Fibroblast of lung (primary cell): ENCODE data around the gene SDHAF1. TPM values are rescaled to one million over a fixed set of nuclear protein-coding genes. Genes with fewer than 3 reads are reported as not detected.

Source experiments
- DNase-seq, 2 donors: peaks; one replicate each; pipeline versions ENCODE4 v3.0.0 to v3.0.0-alpha.2; 2010; ENCODE audit warnings: low read depth in 2 of 2
- H2AFZ ChIP-seq: 2 replicates; pipeline ENCODE4 v1.5.1; 2012; ENCODE audit warnings: low read length, control low read depth, inconsistent platforms
- H3K27ac ChIP-seq: 2 replicates; pipeline ENCODE4 v1.5.1; 2011; ENCODE audit warnings: low read length, control low read depth; ENCODE audit not compliant: insufficient read depth
- H3K27me3 ChIP-seq: 2 replicates; pipeline ENCODE4 v1.5.1; 2011; ENCODE audit warnings: mild to moderate bottlenecking, low read length; ENCODE audit not compliant: control insufficient read depth, insufficient read depth
- H3K36me3 ChIP-seq: 2 replicates; pipeline ENCODE4 v1.5.1; 2011; ENCODE audit warnings: low read length; ENCODE audit not compliant: control insufficient read depth, insufficient read depth
- H3K4me1 ChIP-seq: 2 replicates; pipeline ENCODE4 v1.5.1; 2011; ENCODE audit warnings: low read length; ENCODE audit not compliant: control insufficient read depth, insufficient read depth; ENCODE audit errors: extremely low read depth
- H3K4me2 ChIP-seq: 2 replicates; pipeline ENCODE4 v1.5.1; 2011; ENCODE audit warnings: low read length, control low read depth; ENCODE audit not compliant: insufficient read depth; ENCODE audit errors: extremely low read depth
- H3K4me3 ChIP-seq, 4 experiments: fragments of 200-600 bp in 1 of 4; sonication (generic) in 1 of 4; replicated peaks in 1 of 4; 2 replicates each; pipeline ENCODE4 v1.5.1; 2011 to 2016; ENCODE audit warnings: low read length in 4 of 4, low read depth in 3 of 4, mild to moderate bottlenecking in 3 of 4, control low read depth in 2 of 4, inconsistent platforms in 1 of 4, mixed read lengths in 1 of 4; ENCODE audit not compliant: insufficient read depth in 1 of 4; ENCODE audit errors: control extremely low read depth in 1 of 4
- H3K79me2 ChIP-seq: 2 replicates; pipeline ENCODE4 v1.5.1; 2012; ENCODE audit warnings: mild to moderate bottlenecking, low read length, inconsistent platforms; ENCODE audit not compliant: control insufficient read depth, insufficient read depth
- H3K9ac ChIP-seq: 2 replicates; pipeline ENCODE4 v1.5.1; 2011; ENCODE audit warnings: mild to moderate bottlenecking, low read length, control low read depth; ENCODE audit not compliant: insufficient read depth
- H3K9me3 ChIP-seq: 2 replicates; pipeline ENCODE4 v1.5.1; 2012; ENCODE audit warnings: low read depth, low read length; ENCODE audit not compliant: control insufficient read depth, insufficient read depth
- H4K20me1 ChIP-seq: 2 replicates; pipeline ENCODE4 v1.5.1; 2011; ENCODE audit warnings: low read length; ENCODE audit not compliant: control insufficient read depth, insufficient read depth; ENCODE audit errors: extremely low read depth
- EZH2 ChIP-seq: IDR thresholded peaks from 2 replicates; pipeline ENCODE4 v1.5.1; 2012; ENCODE audit warnings: low read length, control low read depth, mild to moderate bottlenecking; ENCODE audit errors: missing control alignments
- polyA plus RNA-seq, 2 donors: library from polyadenylated mRNA; depleted of rRNA in 1 of 2; stranded (reverse) in 1 of 2; unstranded in 1 of 2; fragments of >200 nt; gene quantifications; 2 replicates each; pipeline ENCODE4 v1.2.1, GENCODE V29; 2011 to 2012; ENCODE audit warnings: missing spikeins in 1 of 2
- total RNA-seq: library from RNA; depleted of rRNA; stranded (reverse); fragments of >200 nt; gene quantifications from 2 replicates; pipeline ENCODE4 v1.2.1, GENCODE V29; 2014
- TF ChIP-seq, protein P1 (sequence below), 2 donors: IDR thresholded peaks in 1 of 2; conservative IDR thresholded peaks in 1 of 2; 1 replicate in 1 of 2; 2 replicates in 1 of 2; pipeline ENCODE4 v1.5.1; 2011 to 2012; ENCODE audit warnings: low read length in 2 of 2, control low read depth in 1 of 2, inconsistent platforms in 1 of 2, low read depth in 1 of 2, mild to moderate bottlenecking in 1 of 2

Gene SDHAF1
- total and polyA plus RNA-seq, 2 donors (not counting 1 experiment from before 2014, with no cell fraction given): 6.4 to 7.8 TPM

DNA sequence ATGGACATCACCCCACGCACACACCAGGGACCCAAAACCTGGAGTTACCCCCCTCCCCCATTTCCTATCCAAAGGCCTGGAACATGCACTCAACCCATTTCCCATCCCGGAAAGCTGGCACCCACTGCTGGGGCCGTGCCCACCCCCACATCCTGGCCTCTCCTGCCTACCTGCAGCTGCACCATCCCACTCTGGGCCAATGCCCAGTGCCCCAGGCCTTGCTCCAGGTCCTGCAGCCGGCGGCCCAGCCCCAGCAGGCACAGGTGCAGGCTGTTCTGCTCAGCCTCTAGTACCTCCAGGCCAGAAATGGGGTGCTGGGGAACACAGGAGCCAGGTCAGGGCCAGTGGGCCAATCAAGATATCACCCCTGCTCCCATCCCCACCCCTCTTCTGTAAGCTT is 12.0 kb downstream of the SDHAF1 start:
- Histone ChIP-seq H3K79me2 (no peaks in the 10 kb centered on the region), H3K4me1 (peaks cover 3% of the 10 kb centered on the region), H4K20me1 (no peaks in the 10 kb centered on the region), H3K9ac (no peak overlapping the region), H3K4me2 (no peak overlapping the region), H3K4me3 (no peak overlapping the region), H3K9me3 (no peaks in the 10 kb centered on the region), H2AFZ (no peak overlapping the region), H3K36me3 (no peaks in the 10 kb centered on the region), H3K27ac (no peak overlapping the region), H3K27me3 (no peaks in the 10 kb centered on the region)
- TF ChIP-seq, protein P1, sequence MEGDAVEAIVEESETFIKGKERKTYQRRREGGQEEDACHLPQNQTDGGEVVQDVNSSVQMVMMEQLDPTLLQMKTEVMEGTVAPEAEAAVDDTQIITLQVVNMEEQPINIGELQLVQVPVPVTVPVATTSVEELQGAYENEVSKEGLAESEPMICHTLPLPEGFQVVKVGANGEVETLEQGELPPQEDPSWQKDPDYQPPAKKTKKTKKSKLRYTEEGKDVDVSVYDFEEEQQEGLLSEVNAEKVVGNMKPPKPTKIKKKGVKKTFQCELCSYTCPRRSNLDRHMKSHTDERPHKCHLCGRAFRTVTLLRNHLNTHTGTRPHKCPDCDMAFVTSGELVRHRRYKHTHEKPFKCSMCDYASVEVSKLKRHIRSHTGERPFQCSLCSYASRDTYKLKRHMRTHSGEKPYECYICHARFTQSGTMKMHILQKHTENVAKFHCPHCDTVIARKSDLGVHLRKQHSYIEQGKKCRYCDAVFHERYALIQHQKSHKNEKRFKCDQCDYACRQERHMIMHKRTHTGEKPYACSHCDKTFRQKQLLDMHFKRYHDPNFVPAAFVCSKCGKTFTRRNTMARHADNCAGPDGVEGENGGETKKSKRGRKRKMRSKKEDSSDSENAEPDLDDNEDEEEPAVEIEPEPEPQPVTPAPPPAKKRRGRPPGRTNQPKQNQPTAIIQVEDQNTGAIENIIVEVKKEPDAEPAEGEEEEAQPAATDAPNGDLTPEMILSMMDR (conservative IDR thresholded peaks at IDR 0.05 in 1 of 2, IDR thresholded peaks at IDR 0.05 in 1 of 2; ENCODE audit: low read depth in 1 of 2, low read length in 2 of 2): no peak
- no peak for TF ChIP-seq EZH2
- no peak for DNase-seq

DNA sequence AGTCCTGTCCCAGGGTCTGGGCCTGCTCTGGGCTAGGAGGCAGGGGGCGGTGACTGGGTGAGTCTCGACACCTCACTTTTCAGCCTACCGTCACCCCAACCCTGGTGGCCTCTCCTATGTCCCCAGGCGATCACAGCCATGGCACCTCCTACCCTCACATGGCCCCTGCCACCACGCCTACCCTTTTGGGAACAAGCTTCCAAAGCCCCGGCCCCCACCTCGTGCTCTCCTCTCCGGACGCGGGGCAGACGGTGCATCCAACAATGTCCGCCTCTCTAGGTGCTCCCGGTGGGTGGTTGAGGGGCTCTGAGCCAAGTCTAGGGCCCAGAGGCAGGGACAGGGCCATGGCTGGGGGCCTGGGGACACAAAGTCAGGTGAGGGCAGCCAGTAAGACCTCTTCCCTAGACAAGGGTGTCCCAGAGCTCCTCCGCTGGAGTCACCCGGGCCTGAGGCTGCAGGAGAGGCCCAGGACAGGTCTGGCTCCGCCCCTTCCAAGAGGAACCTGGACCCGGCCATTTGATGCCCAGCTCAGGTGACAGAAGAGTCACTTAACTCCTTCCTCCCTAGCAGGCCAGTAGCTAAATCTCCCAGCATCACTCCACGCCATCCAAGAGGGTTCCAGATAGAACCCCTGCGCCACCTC is 13.5 kb downstream of the SDHAF1 start, which contains the start of gene SYNE4:
Gene SYNE4, minus strand, starts transcription at position 478 of the 643 bp plus-strand sequence. Its CDS starts 132 bp downstream, at position 346.
- H3K4me1 ChIP-seq: peaks cover 6% of the 10 kb centered on the region
- H3K36me3 ChIP-seq: no peaks in the 10 kb centered on the region
- H4K20me1 ChIP-seq: no peaks in the 10 kb centered on the region
- peaks cover 4% of the 10 kb centered on the region for H3K79me2 ChIP-seq
- DNase-seq: no peak
- H3K27ac ChIP-seq: no peak within 1 kb of the TSS
- H2AFZ ChIP-seq: peak within 1 kb of the TSS; percentile 41
- TF ChIP-seq, protein P1 (conservative IDR thresholded peaks at IDR 0.05 in 1 of 2, IDR thresholded peaks at IDR 0.05 in 1 of 2; ENCODE audit: low read depth in 1 of 2, low read length in 2 of 2): no peak
- TF ChIP-seq EZH2: no peak
- no peaks in the 10 kb centered on the region for H3K9me3 ChIP-seq
- H3K27me3 ChIP-seq: no peaks in the 10 kb centered on the region
- H3K4me2 ChIP-seq: peak within 1 kb of the TSS; percentile 59
- H3K9ac ChIP-seq: peak within 1 kb of the TSS; percentile 46
- peak within 1 kb of the TSS; percentile 15 to 51 (median 29) for H3K4me3 ChIP-seq

DNA sequence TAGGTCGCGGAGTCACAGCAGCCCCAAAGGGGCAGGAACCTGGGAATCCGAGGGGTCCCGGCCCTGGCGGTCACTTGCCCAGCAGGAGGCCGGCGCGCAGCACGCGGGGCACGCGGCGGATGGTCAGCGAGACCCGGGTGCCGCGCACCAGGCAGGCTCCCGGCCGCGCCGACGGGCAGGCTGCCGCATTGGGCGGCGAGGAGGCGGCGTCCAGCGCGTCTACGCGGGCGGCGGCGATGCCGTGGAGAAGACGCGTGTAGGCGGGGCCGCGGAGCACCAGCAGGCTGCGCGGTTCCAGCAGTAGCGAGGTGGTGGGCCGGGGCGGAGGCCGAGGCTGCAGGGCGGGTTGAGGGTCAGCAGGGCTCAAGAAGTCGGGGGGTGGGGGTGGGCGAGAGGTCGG is 14.2 kb downstream of the SDHAF1 start:
- Histone ChIP-seq H3K27me3 (no peaks in the 10 kb centered on the region), H3K27ac (no peak overlapping the region), H3K79me2 (peaks cover 4% of the 10 kb centered on the region), H3K4me2 (peak overlapping the region; percentile 59), H3K4me1 (peaks cover 7% of the 10 kb centered on the region), H3K9me3 (no peaks in the 10 kb centered on the region), H3K36me3 (no peaks in the 10 kb centered on the region), H4K20me1 (no peaks in the 10 kb centered on the region), H3K4me3 (peak overlapping the region; percentile 15 to 51 (median 29)), H3K9ac (peak overlapping the region; percentile 46), H2AFZ (peak overlapping the region; percentile 41)
- DNase-seq: peak; percentile 48 to 67
- TF ChIP-seq, protein P1 (conservative IDR thresholded peaks at IDR 0.05 in 1 of 2, IDR thresholded peaks at IDR 0.05 in 1 of 2; ENCODE audit: low read depth in 1 of 2, low read length in 2 of 2): no peak
- no peak for TF ChIP-seq EZH2
